ENCODE results near the gene RHBDF2.
A peak's percentile ranks its signal among the peaks of the same experiment; 100 is the strongest.

Gene RHBDF2

GRCh38 chr17:76501018-76501826 lies at the start of gene RHBDF2:
RHBDF2 (minus strand) TSS chr17:76501423; CDS start chr17:76481524, 19,899 bp downstream.
- TF ChIP-seq CTCF (conservative IDR thresholded peaks at IDR 0.05): no peak
- peak within 1 kb of the TSS; percentile 63 for H3K27ac ChIP-seq

- H3K27ac ChIP-seq: peak overlapping the region; percentile 39
- TF ChIP-seq CTCF (conservative IDR thresholded peaks at IDR 0.05): no peak
Observed at GRCh38 chr17:76549539-76549938, 48.3 kb upstream of the RHBDF2 start.

GRCh38 chr17:76549215-76549518 lies 47.9 kb upstream of the RHBDF2 start:
- no peak for TF ChIP-seq CTCF (conservative IDR thresholded peaks at IDR 0.05)
- H3K27ac ChIP-seq: peak overlapping the region; percentile 39

- no peak for TF ChIP-seq CTCF (conservative IDR thresholded peaks at IDR 0.05)
- peak overlapping the region; percentile 39 for H3K27ac ChIP-seq
Observed at GRCh38 chr17:76548378-76549214, 47.4 kb upstream of the RHBDF2 start.

GRCh38 chr17:76547642-76548202 lies 46.5 kb upstream of the RHBDF2 start:
- H3K27ac ChIP-seq: no peak overlapping the region

GRCh38 chr17:76547183-76547641 lies 46.0 kb upstream of the RHBDF2 start:
- H3K27ac ChIP-seq: peak overlapping the region; percentile 14; the same call in 1 of the 2 replicates

More at GRCh38 chr17:76547642-76548202, 46.5 kb upstream of the RHBDF2 start:
- peak; percentile 52 for TF ChIP-seq CTCF (conservative IDR thresholded peaks at IDR 0.05)

More at GRCh38 chr17:76547183-76547641, 46.0 kb upstream of the RHBDF2 start:
- TF ChIP-seq CTCF (conservative IDR thresholded peaks at IDR 0.05): peak; percentile 84
